ENCODE results near the gene GMDS. TPM values are rescaled to one million over a fixed set of nuclear protein-coding genes. Genes with fewer than 3 reads are reported as not detected.

The GMDS gene
- total and polyA plus RNA-seq, 2 experiments from 2014 or later, result 30.1 to 36.5 TPM

DNA sequence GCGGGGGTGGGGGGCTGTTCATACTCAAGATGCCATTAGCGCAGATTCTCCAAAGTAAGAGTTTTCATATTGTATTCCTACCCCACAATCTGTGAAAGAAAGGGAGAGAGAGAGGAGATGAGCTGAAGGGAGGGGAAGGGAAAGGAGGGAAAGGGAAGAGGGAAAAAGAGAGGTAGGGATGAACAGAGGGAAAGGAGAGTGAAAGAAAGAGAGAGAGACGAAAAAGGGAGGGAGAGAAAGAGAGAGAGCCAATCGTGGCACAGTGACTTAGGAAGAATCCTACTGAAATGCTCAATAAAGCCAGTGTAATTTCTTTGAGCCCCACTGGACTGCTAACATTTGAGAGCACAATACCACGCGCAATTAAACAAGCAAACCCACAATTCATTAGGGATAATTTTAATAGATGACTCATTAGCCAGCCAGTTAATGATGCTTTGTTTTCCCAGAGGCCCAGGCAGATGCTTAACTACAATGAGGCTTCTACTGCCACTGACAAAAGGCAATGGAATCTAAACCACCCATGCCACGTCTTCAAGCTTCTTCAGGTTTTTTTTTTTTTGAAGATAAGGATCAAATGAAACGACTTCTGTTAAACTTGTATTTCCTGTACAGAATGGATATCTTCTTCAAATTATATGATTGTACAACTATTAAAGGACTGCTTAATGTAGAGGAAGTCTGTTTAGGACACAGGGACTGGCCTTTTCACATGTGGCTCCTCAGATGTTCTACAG lies 328.9 kb downstream of the GMDS start (continued):
- TF ChIP-seq, protein P1, sequence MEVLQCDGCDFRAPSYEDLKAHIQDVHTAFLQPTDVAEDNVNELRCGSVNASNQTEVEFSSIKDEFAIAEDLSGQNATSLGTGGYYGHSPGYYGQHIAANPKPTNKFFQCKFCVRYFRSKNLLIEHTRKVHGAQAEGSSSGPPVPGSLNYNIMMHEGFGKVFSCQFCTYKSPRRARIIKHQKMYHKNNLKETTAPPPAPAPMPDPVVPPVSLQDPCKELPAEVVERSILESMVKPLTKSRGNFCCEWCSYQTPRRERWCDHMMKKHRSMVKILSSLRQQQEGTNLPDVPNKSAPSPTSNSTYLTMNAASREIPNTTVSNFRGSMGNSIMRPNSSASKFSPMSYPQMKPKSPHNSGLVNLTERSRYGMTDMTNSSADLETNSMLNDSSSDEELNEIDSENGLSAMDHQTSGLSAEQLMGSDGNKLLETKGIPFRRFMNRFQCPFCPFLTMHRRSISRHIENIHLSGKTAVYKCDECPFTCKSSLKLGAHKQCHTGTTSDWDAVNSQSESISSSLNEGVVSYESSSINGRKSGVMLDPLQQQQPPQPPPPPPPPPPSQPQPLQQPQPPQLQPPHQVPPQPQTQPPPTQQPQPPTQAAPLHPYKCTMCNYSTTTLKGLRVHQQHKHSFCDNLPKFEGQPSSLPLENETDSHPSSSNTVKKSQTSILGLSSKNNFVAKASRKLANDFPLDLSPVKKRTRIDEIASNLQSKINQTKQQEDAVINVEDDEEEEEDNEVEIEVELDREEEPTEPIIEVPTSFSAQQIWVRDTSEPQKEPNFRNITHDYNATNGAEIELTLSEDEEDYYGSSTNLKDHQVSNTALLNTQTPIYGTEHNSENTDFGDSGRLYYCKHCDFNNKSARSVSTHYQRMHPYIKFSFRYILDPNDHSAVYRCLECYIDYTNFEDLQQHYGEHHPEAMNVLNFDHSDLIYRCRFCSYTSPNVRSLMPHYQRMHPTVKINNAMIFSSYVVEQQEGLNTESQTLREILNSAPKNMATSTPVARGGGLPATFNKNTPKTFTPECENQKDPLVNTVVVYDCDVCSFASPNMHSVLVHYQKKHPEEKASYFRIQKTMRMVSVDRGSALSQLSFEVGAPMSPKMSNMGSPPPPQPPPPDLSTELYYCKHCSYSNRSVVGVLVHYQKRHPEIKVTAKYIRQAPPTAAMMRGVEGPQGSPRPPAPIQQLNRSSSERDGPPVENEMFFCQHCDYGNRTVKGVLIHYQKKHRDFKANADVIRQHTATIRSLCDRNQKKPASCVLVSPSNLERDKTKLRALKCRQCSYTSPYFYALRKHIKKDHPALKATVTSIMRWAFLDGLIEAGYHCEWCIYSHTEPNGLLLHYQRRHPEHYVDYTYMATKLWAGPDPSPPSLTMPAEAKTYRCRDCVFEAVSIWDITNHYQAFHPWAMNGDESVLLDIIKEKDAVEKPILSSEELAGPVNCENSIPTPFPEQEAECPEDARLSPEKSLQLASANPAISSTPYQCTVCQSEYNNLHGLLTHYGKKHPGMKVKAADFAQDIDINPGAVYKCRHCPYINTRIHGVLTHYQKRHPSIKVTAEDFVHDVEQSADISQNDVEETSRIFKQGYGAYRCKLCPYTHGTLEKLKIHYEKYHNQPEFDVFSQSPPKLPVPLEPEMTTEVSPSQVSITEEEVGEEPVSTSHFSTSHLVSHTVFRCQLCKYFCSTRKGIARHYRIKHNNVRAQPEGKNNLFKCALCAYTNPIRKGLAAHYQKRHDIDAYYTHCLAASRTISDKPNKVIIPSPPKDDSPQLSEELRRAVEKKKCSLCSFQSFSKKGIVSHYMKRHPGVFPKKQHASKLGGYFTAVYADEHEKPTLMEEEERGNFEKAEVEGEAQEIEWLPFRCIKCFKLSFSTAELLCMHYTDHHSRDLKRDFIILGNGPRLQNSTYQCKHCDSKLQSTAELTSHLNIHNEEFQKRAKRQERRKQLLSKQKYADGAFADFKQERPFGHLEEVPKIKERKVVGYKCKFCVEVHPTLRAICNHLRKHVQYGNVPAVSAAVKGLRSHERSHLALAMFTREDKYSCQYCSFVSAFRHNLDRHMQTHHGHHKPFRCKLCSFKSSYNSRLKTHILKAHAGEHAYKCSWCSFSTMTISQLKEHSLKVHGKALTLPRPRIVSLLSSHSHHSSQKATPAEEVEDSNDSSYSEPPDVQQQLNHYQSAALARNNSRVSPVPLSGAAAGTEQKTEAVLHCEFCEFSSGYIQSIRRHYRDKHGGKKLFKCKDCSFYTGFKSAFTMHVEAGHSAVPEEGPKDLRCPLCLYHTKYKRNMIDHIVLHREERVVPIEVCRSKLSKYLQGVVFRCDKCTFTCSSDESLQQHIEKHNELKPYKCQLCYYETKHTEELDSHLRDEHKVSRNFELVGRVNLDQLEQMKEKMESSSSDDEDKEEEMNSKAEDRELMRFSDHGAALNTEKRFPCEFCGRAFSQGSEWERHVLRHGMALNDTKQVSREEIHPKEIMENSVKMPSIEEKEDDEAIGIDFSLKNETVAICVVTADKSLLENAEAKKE (CRISPR knock-in tag; IDR thresholded peaks at IDR 0.05), result no peak
- TF ChIP-seq REST (IDR thresholded peaks at IDR 0.05; ENCODE audit: unreplicated experiment) (no peak), EZH2 (IDR thresholded peaks at IDR 0.05; ENCODE audit: low read depth, unreplicated experiment) (no peak), NANOG (IDR thresholded peaks at IDR 0.05; ENCODE audit: borderline replicate concordance) (no peak), JUNB (IDR thresholded peaks at IDR 0.05; ENCODE audit: unreplicated experiment) (no peak)
